GM19397 (cell line): Measurements from ENCODE around the gene PAPPA2.

Source experiments
- ATAC-seq: cut with Tn5 transposase; IDR thresholded peaks from one replicate; pipeline ENCODE4 v1.9.1; 2021; ENCODE audit warnings: mild to moderate bottlenecking, moderate library complexity; ENCODE audit not compliant: unreplicated experiment

Gene PAPPA2

GRCh38 chr1:176691251-176692228 is 228.6 kb downstream of the PAPPA2 start:
- ATAC-seq = peak; percentile 81

GRCh38 chr1:176692431-176692830 is 229.5 kb downstream of the PAPPA2 start:
- no peak for ATAC-seq

- ATAC-seq = no peak
Measured at GRCh38 chr1:176692988-176693696, 230.2 kb downstream of the PAPPA2 start.

GRCh38 chr1:176693697-176694329 is 230.8 kb downstream of the PAPPA2 start:
- no peak for ATAC-seq

GRCh38 chr1:176694713-176695112 is 231.7 kb downstream of the PAPPA2 start:
- ATAC-seq = no peak

GRCh38 chr1:176696109-176696508 is 233.1 kb downstream of the PAPPA2 start:
- no peak for ATAC-seq

GRCh38 chr1:176696689-176697088 is 233.7 kb downstream of the PAPPA2 start:
- ATAC-seq = no peak

- no peak for ATAC-seq
Measured at GRCh38 chr1:176699821-176700220, 236.8 kb downstream of the PAPPA2 start.

- no peak for ATAC-seq
Measured at GRCh38 chr1:176701151-176701866, 238.3 kb downstream of the PAPPA2 start.

GRCh38 chr1:176702901-176703300 is 239.9 kb downstream of the PAPPA2 start:
- no peak for ATAC-seq

GRCh38 chr1:176705585-176705984 is 242.6 kb downstream of the PAPPA2 start:
- no peak for ATAC-seq

- ATAC-seq = no peak
Measured at GRCh38 chr1:176717066-176717750, 254.2 kb downstream of the PAPPA2 start.

- ATAC-seq = no peak
Measured at GRCh38 chr1:176719447-176719846, 256.5 kb downstream of the PAPPA2 start.

- no peak for ATAC-seq
Measured at GRCh38 chr1:176720838-176721237, 257.9 kb downstream of the PAPPA2 start.

- no peak for ATAC-seq
Measured at GRCh38 chr1:176733661-176734060, 270.7 kb downstream of the PAPPA2 start.

GRCh38 chr1:176735201-176735600 is 272.2 kb downstream of the PAPPA2 start:
- ATAC-seq = no peak

GRCh38 chr1:176736015-176736414 is 273.0 kb downstream of the PAPPA2 start:
- no peak for ATAC-seq

GRCh38 chr1:176741181-176741580 is 278.2 kb downstream of the PAPPA2 start:
- ATAC-seq = no peak

- no peak for ATAC-seq
Measured at GRCh38 chr1:176742322-176742721, 279.3 kb downstream of the PAPPA2 start.

GRCh38 chr1:176744142-176744541 is 281.2 kb downstream of the PAPPA2 start:
- no peak for ATAC-seq
